Stimulated activated CD4-positive, alpha-beta T cell treated with anti-CD3 and anti-CD28 coated beads, Interleukin-1b, Interleukin-23, amount 100 ng/mL, for 24 hours (primary cell): ENCODE measurements around the gene KCNC3.

Experiments
- DNase-seq, 4 experiments: peaks; one replicate each; pipeline ENCODE4 v3.0.0-alpha.2; 2020; ENCODE audit warnings: low read depth in 4 of 4, low spot score in 1 of 4

Gene KCNC3

GRCh38 chr19:50329146-50329925 lies at the start of gene KCNC3:
KCNC3 (minus strand) TSS chr19:50329377; CDS start chr19:50329082, 295 bp downstream.
- peak; percentile 80 to 98 (median 88) for DNase-seq

- DNase-seq, result no peak
Measured at GRCh38 chr19:50378863-50379236, 49.7 kb upstream of the KCNC3 start.

DNA sequence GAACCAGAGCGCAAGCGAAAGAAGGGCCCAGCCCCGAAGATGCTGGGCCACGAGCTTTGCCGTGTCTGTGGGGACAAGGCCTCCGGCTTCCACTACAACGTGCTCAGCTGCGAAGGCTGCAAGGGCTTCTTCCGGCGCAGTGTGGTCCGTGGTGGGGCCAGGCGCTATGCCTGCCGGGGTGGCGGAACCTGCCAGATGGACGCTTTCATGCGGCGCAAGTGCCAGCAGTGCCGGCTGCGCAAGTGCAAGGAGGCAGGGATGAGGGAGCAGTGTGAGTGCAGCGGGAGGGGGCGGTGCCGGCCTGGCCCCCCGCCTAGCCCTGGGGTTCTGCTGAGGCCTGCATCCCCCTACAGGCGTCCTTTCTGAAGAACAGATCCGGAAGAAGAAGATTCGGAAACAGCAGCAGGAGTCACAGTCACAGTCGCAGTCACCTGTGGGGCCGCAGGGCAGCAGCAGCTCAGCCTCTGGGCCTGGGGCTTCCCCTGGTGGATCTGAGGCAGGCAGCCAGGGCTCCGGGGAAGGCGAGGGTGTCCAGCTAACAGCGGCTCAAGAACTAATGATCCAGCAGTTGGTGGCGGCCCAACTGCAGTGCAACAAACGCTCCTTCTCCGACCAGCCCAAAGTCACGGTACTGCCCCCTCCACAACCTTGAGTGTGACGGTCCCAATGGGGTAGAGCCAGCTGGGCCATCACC lies 49.1 kb upstream of the KCNC3 start:
- DNase-seq, result no peak

DNA sequence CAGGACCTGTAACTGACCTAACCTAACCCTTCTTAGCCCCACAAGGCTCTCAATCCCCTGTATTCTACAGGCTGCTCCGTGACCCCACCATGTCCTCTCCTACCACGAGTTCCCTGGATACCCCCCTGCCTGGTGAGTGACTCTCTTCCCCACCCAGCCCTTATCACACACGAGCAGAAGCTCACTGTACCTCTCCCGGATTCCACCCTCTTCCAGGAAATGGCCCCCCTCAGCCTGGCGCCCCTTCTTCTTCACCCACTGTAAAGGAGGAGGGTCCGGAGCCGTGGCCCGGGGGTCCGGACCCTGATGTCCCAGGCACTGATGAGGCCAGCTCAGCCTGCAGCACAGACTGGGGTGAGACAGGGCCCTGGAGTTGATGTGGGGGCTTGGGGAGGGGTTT lies 48.3 kb upstream of the KCNC3 start:
- no peak for DNase-seq

GRCh38 chr19:50377051-50377461 lies 47.9 kb upstream of the KCNC3 start:
- DNase-seq, result no peak

- DNase-seq, result peak; percentile 89 to 93 (median 90)
Measured at GRCh38 chr19:50376166-50377050, 47.2 kb upstream of the KCNC3 start, which contains the start of gene NR1H2. NR1H2 (plus strand) TSS chr19:50376457; CDS start chr19:50377606, 1,149 bp downstream.

DNA sequence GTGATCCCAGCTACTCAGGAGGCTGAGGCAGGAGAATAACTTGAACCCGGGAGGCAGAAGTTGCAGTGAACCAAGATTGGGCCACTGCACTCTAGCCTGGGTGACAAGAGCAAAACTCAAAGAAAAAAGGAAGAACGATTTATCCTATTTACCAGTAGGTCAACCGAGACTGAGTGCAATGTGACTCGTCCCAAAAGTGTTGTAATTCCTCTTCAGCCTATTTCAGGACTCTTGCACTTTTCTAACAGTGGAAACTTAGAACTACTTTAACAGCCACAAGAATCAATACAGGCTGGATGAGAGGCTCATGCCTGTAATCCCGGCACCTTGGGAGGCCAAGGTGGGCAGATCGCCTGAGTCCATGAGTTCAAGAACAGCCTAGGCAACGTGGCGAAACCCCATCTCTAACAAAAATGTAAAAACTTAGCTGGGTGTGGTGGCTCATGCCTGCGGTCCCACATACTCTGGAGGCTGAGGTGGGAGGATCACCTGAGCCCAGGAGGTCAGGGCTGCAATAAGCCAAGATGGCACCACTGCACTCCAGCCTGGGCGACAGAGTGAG lies 42.8 kb upstream of the KCNC3 start:
- DNase-seq, result no peak

DNA sequence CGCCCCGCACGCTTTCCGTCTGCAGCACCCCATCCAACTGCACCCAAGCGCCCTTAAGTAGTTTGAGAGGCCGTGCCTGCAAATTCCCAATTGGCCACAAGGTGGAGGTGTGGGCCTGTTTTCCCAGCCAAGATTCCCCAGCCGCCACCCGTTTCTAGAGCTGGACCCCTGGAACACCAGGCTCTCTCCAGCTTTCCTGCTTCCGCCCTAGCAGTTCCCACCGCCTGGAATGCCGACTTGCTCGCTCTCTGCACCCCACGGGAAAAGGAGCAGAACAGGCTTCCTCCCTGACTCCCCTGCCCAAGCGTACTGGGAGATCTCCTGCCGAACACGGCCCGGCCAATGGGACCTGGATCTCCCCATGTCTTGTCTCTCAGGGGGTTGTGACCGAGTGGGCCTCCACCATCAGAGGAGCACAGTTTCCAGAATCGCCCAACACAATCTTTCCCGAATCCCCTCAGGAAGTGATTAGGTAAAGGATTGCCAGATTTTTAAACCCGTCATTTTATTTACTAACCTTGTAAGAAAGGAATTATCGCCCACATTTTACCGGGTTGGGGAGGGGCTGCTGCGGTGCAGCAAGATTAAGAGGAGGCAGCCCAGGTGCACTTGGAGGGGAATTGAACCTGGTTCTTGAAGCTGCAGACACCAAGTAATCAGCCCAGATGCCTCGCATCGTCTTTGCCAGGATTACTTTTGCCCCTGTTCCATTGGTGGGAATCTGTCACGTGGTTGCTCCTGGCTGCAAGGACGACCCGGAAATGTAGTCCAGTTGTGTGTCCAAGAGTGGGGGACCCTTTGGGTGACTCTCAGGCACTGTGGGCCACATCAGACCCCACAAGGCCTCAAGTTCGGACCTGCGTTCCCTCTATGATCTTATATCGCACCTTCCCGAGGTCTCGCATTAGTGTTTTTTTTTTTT lies 39.7 kb upstream of the KCNC3 start:
- peak in 3 of 4 experiments; percentile 69 to 72 (median 71) for DNase-seq

DNA sequence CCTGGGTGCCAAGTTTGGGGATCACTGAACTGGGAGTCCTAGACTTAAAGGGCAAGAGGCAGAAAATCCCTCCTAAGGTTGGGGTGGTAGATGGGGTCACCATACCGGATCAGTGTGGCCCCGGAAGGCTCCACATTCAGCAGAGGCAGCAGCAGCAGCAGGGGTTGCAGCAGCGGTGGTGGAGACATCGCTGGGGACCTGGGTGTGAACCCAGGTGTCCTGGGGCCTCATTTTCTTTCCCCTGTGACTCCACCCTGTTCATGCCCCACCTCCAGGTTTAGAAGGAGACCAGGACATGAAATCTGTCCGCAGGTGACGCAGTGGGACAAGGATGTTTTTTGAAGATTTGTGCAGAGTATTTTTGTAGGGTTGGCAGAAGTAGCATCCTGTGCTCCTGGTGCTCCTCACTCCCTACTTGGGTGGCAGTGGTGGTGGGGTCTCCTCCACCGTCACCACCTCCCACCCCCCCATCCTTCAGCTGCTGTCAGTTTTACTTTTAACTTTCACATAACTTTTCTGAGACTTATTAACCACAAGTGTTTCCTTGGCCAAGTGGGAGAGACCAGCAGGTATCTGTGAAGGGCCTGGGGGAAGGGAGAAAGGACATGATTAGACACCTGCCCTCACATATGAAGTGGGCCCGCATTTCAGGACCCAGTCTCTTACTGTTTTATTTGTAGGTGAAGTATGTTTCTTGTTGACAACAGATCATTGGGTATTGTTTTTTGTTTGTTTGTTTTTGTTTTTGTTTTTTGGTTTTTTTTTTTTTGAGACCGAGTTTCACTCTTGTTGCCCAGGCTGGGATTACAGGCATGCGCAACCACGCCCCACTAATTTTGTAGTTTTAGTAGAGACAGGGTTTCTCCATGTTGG lies 36.5 kb upstream of the KCNC3 start, which contains the start of gene NAPSA:
TSS of gene NAPSA (minus strand) at position 206 of the 873 bp plus-strand sequence. CDS start at position 188, 18 bp downstream.
- DNase-seq, result no peak

- DNase-seq, result peak in 1 of 4 experiments; percentile 55
Measured at GRCh38 chr19:50362656-50363424, 33.7 kb upstream of the KCNC3 start.

DNA sequence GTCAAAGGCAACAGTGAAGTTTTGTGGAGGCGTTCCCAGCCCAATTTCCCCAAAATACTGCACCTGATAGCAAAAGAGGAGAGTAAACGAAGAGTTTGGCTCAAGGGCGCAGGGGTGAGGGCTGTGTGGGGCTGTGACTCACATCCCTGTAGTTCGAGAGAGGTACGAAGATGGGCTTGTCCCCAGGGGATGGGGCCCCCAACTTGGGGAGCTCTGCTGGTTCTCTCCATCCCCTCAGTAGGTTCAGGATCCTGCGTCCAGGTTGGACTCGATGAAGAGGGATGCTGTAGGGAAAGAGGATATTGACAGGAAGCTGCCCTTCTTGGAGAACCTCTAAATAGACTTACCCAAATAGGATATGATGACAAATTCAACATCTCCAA lies 32.8 kb upstream of the KCNC3 start:
- DNase-seq, result no peak

DNA sequence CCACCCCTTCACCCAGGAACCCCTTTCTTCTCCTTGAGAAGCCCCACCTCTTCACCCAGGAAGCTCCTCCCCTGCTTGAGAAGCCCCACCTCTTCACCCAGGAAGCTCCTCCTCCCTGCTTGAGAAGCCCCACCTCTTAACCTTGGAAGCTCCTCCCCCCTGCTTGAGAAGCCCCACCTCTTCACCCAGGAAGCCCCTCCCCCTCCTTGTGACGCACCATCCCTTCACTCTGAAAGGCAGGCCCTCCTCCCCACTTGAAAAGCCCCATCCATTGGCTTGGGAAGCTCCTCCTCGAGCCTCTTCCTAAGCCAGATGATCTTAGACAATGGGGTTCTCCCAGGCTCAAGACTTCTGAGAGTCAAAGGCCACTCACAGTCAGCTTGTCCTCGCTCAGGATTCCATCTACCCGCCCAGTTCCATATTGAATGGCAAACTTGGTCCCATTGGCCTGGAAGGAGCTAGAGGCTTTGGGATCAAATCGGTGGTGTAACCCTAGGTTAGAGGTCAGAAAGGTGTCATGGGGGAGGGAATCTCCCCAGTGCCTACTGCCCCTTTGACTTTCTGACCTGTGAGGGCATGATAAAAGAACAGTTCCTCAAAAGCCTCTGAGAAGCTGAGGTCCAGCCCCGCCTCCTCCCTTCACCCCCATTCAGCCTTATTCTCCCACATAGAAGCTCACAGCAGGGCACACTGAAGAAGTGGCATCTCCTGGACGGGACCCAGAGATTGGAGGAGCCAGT lies 32.3 kb upstream of the KCNC3 start:
- DNase-seq, result no peak

DNA sequence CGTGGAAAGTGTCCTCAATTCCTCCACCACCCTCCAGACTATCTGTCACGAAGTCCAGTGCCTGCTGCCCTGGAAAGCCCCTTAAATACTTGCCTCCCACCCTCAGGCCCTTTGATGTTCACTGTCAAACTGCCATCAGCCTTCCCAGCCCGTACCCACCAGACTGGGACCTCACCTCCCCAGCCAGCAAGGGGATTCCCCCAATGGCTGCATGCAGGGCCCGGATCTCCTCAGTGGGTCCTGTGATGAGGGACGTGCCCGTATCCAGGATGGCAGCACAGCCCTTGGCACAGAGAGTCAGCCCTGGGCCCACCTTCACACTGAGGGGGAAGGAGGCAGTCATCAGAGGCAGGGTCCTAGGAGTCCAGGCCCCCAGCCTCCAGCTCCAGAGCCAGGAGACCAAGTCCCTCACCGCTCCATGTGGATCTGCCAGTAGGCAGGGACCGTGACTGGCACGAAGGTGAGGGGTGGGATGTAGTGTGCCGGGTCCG lies 30.2 kb upstream of the KCNC3 start:
- DNase-seq, result no peak

- DNase-seq, result peak in 3 of 4 experiments; percentile 57 to 67 (median 62)
Measured at GRCh38 chr19:50358483-50359327, 29.5 kb upstream of the KCNC3 start.

DNA sequence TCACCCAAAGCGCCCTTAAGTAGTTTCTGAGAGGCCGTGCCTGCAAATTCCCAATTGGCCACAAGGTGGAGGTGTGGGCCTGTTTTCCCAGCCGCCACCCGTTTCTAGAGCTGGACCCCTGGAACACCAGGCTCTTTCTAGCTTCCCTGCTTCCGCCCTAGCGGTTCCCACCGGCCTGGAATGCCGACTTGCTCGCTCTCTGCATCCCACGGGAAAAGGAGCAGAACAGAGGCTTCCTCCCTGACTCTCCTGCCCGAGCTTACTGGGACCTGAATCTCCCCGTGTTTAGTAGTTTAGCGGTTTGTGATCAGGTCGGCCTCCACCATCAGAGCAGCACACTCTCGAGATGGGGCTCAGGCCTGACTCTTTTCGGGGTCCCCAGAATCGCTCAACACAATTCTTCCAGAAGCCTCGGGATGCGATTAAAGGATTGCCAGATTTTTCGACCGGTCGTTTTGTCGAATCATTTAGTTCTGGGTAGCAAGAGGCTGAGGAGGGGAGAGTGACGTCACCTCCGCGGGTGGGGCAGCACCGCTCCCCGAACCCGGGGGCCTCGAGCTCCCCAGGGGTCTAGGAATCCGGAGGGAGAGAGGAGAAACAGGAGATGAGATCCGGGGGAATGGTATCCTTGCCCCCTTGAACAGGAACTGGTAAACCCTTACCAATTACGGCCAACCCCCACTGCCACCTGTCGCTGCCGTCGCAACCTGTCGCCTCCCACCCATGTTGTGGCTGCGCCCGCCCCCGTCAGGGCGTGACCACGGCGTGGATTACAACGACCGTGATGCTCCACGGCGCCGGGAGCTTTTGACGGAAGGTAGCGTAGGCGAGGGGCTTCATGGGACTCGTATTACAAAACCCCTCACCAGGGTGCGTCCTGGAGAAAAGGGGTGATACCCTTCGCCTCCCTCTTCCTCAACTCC lies 28.3 kb upstream of the KCNC3 start:
- peak; percentile 59 to 83 (median 74) for DNase-seq
